Stimulated activated CD8-positive, alpha-beta memory T cell treated with anti-CD3 and anti-CD28 coated beads, Interleukin-12 subunit alpha, Interleukin-12 subunit beta, amount 100 ng/mL, for 24 hours (primary cell): ENCODE data around the gene GSE1.

ENCODE experiments used
- DNase-seq: peaks from one replicate; pipeline ENCODE4 v3.0.0-alpha.2; 2020; ENCODE audit errors: extremely low read depth

Gene GSE1

GRCh38 chr16:85631802-85632393, 18.8 kb downstream of the GSE1 start:
- DNase-seq: no peak

- no peak for DNase-seq
Observed at GRCh38 chr16:85632709-85633437, 19.8 kb downstream of the GSE1 start.

- DNase-seq: no peak
Observed at GRCh38 chr16:85633438-85633743, 20.3 kb downstream of the GSE1 start.

GRCh38 chr16:85633888-85634287, 20.8 kb downstream of the GSE1 start:
- no peak for DNase-seq

- no peak for DNase-seq
Observed at GRCh38 chr16:85634747-85635544, 21.8 kb downstream of the GSE1 start.

GRCh38 chr16:85635545-85636140, 22.5 kb downstream of the GSE1 start:
- no peak for DNase-seq

- no peak for DNase-seq
Observed at GRCh38 chr16:85636234-85636812, 23.2 kb downstream of the GSE1 start.

GRCh38 chr16:85637061-85637807, 24.1 kb downstream of the GSE1 start:
- no peak for DNase-seq

- no peak for DNase-seq
Observed at GRCh38 chr16:85637808-85638647, 24.9 kb downstream of the GSE1 start.

GRCh38 chr16:85638695-85639409, 25.7 kb downstream of the GSE1 start:
- DNase-seq: no peak

- no peak for DNase-seq
Observed at GRCh38 chr16:85639529-85640253, 26.6 kb downstream of the GSE1 start.

GRCh38 chr16:85640254-85640558, 27.1 kb downstream of the GSE1 start:
- no peak for DNase-seq

GRCh38 chr16:85640585-85640984, 27.5 kb downstream of the GSE1 start:
- DNase-seq: no peak

- no peak for DNase-seq
Observed at GRCh38 chr16:85641305-85641704, 28.2 kb downstream of the GSE1 start.

GRCh38 chr16:85641776-85642176, 28.7 kb downstream of the GSE1 start:
- DNase-seq: no peak

- DNase-seq: no peak
Observed at GRCh38 chr16:85642762-85643358, 29.7 kb downstream of the GSE1 start.

GRCh38 chr16:85643631-85644030, 30.5 kb downstream of the GSE1 start:
- no peak for DNase-seq

GRCh38 chr16:85644093-85644712, 31.1 kb downstream of the GSE1 start:
- DNase-seq: no peak
